ENCODE results near the gene ELAPOR1.

ELAPOR1 gene

GRCh38 chr1:109096120-109096519, 17.8 kb upstream of the ELAPOR1 start:
- no peak overlapping the region for H3K4me3 ChIP-seq (ENCODE audit: control insufficient read depth, low read depth, low read length)
- DNase-seq (ENCODE audit: low read depth): no peak
- TF ChIP-seq CTCF (conservative IDR thresholded peaks at IDR 0.05; ENCODE audit: control insufficient read depth, insufficient read depth, low read depth, low read length): no peak

GRCh38 chr1:109099938-109100773, 13.8 kb upstream of the ELAPOR1 start:
- DNase-seq (ENCODE audit: low read depth): peak; percentile 97
- peak; percentile 82 for TF ChIP-seq CTCF (conservative IDR thresholded peaks at IDR 0.05; ENCODE audit: control insufficient read depth, insufficient read depth, low read depth, low read length)
- peak overlapping the region; percentile 92 for H3K4me3 ChIP-seq (ENCODE audit: control insufficient read depth, low read depth, low read length)

GRCh38 chr1:109104364-109105151, 9.4 kb upstream of the ELAPOR1 start:
- peak; percentile 41 for DNase-seq (ENCODE audit: low read depth)
- no peak for TF ChIP-seq CTCF (conservative IDR thresholded peaks at IDR 0.05; ENCODE audit: control insufficient read depth, insufficient read depth, low read depth, low read length)
- H3K4me3 ChIP-seq (ENCODE audit: control insufficient read depth, low read depth, low read length): no peak overlapping the region

- no peak for DNase-seq (ENCODE audit: low read depth)
- H3K4me3 ChIP-seq (ENCODE audit: control insufficient read depth, low read depth, low read length): no peak overlapping the region
- TF ChIP-seq CTCF (conservative IDR thresholded peaks at IDR 0.05; ENCODE audit: control insufficient read depth, insufficient read depth, low read depth, low read length): no peak
Observed at GRCh38 chr1:109105881-109106280, 8.0 kb upstream of the ELAPOR1 start.

- no peak for TF ChIP-seq CTCF (conservative IDR thresholded peaks at IDR 0.05; ENCODE audit: control insufficient read depth, insufficient read depth, low read depth, low read length)
- no peak for DNase-seq (ENCODE audit: low read depth)
- no peak overlapping the region for H3K4me3 ChIP-seq (ENCODE audit: control insufficient read depth, low read depth, low read length)
Observed at GRCh38 chr1:109107785-109108184, 6.1 kb upstream of the ELAPOR1 start.

- no peak for TF ChIP-seq CTCF (conservative IDR thresholded peaks at IDR 0.05; ENCODE audit: control insufficient read depth, insufficient read depth, low read depth, low read length)
- H3K4me3 ChIP-seq (ENCODE audit: control insufficient read depth, low read depth, low read length): no peak overlapping the region
- DNase-seq (ENCODE audit: low read depth): no peak
Observed at GRCh38 chr1:109109906-109110305, 4.0 kb upstream of the ELAPOR1 start.
